GM21717 (cell line): ENCODE measurements around the gene GJA9.

Experiments used
- ATAC-seq: cut with Tn5 transposase; IDR thresholded peaks from one replicate; pipeline ENCODE4 v1.9.1; 2021; ENCODE audit warnings: mild to moderate bottlenecking, moderate library complexity; ENCODE audit not compliant: unreplicated experiment

Gene GJA9

GRCh38 chr1:38832370-38832734 lies 49.0 kb downstream of the GJA9 start:
- ATAC-seq = no peak

- ATAC-seq = no peak
These were observed 49.5 kb downstream of the GJA9 start for GRCh38 chr1:38831731-38832369.

DNA sequence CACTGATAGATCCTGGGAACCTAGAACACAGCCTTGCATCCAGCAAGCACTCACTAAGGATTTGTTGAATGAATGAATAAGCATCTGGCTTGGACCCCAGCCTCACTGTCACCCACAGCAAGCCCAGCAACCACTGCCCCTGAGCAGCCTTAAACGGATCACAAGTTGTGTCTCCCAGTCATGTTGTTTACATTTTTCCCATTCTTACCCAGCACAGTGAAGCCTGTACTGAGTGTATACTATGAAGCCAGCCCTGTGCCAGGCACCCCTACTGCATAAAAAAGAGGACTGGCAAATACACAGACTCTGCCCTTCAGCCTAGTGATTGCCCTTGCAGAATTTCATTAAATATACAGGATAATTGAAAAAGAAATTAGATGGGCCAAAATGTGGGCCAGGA lies 52.0 kb downstream of the GJA9 start:
- ATAC-seq = no peak

GRCh38 chr1:38827318-38827717 lies 54.1 kb downstream of the GJA9 start:
- no peak for ATAC-seq

- ATAC-seq = no peak
These were observed 54.5 kb downstream of the GJA9 start for GRCh38 chr1:38826886-38827285.

GRCh38 chr1:38826262-38826661 lies 55.1 kb downstream of the GJA9 start:
- ATAC-seq = no peak
